ENCODE results near the gene WNT16.
"Not testable (repeated sequence)": the region's sequence is repeated elsewhere in the genome, so short reads cannot be mapped to it uniquely, and the experiment has no call there.

Gene WNT16

DNA sequence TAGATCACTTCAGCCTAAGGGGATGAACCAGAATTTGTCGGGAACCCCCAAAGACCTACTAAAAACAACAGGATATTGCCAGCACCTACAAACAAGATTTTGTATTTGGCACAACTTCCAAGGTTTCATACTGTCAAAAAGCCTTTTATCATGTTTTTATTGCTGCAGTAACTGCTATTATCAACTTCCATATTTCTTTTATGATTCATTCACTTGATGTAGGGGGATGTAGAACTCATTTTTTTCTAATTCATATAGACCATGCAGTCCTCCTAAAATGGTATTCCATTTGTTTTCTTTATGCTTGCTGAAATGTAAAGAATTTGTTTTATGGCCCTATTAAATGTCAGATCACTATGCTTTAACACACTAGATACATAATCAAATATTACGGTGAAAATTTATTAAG, 30.0 kb upstream of the WNT16 start:
- no peak for DNase-seq (ENCODE audit: low read depth in 1 of 2, low spot score in 1 of 2)
- no peak for TF ChIP-seq JUND (IDR thresholded peaks at IDR 0.05; ENCODE audit: low read depth)

DNA sequence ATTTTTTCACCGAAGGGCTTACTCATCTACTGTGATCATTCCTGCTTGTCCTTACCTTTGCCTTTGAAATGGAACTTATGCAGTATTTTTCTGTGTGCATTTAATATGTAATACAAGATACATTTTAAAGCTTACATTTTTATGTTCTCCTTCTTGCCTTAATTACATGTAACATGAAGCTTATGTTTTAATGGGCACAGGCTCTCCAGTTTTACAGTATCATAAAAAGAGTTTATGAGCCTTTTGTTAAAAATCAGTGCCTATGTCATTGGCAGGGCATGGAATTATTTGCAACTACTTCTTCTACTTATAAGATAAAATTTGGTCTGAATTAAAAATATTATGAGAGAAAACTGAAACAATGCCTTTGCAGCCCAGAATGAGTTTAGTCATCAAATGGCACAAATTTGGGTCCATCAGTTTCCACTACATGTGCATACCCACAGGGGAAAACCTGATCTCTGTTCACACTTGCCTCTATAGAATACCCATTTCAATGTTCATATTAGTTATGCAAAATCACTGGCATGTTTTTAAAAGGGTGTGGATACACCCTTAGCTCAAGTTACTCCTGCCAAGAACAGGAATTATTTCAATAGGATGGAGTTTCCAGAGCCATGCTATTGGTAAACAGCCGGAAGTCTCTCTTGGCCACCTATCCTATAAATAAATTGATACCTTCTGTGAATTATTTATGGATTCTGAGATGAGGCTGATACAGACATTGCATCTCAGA, 27.9 kb upstream of the WNT16 start:
- TF ChIP-seq JUND (IDR thresholded peaks at IDR 0.05; ENCODE audit: low read depth), result no peak
- in situ Hi-C loops (cut with HindIII; ENCODE audit: low pct_unique_long_range_greater_than_20kb, low sequenced_read_pairs), result no loop called here
- no peak for DNase-seq (ENCODE audit: low read depth in 1 of 2, low spot score in 1 of 2)

More for the DNA sequence above, 30.0 kb upstream of the WNT16 start:
- in situ Hi-C loops (cut with HindIII; ENCODE audit: low pct_unique_long_range_greater_than_20kb, low sequenced_read_pairs), result no loop called here

DNA sequence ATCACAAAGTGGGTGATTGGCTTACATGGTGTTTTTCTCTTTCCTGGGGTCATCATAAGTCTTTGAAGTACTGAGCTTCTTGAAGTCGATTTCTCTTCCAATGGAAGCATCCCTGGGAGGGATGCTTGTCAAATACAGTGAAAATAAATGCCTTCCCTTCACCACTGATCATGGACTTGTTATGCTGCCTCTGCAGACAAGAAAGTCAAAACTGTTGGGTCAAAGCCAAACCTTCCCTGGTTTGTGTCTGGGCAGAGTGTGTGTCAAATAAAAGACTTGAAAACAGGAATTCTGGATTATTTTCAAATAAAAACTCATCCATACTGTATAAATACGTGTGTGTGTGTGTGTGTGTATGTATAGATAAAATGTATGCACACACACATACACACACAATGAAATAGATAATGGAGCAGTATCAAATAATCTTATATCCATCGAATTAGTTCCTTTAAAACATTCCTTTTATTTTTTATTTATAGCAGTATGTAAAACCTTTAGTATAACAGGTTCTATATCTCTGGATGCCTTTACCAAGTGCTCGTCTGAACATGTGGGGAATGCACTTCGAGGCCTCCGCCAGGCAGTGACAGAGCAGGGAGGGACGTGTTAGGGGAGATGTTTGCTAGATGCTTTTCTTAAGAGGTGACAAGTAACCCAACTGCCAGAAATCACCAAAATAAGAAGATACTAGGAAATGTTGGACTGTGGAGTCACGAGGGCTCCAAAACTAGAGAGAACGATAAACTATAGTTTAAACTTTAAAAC, 27.2 kb upstream of the WNT16 start:
- TF ChIP-seq JUND (IDR thresholded peaks at IDR 0.05; ENCODE audit: low read depth), result no peak
- no peak for DNase-seq (ENCODE audit: low read depth in 1 of 2, low spot score in 1 of 2)
- in situ Hi-C loops (cut with HindIII; ENCODE audit: low pct_unique_long_range_greater_than_20kb, low sequenced_read_pairs), result no loop called here

DNA sequence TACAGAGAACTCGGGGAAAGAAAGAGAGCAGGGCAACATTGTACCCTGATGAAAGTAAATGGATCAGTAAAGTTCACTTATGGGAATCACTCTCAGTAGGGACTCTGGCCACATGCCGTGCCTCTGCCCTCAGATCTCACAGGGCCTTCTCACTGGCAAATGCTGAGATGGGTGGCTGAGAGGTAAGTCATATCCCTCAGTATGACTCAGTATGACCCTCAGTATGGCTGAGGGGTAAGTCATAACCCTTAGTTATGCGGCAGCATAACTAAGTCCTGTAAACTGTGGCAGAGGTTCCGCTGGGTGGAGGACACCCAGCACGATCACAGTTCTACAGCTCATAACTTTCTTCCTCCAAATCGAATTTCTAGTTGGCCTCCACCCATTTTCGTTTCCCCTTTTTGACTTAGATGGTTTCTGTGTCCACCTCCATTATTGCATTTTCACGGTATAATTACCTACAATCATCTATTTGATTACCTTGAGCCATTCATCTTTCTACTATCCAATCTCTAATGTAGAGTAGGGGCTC, 26.5 kb upstream of the WNT16 start:
- DNase-seq (ENCODE audit: low read depth in 1 of 2, low spot score in 1 of 2), result no peak
- in situ Hi-C loops (cut with HindIII; ENCODE audit: low pct_unique_long_range_greater_than_20kb, low sequenced_read_pairs), result no loop called here
- TF ChIP-seq JUND (IDR thresholded peaks at IDR 0.05; ENCODE audit: low read depth), result no peak

- in situ Hi-C loops (cut with HindIII; ENCODE audit: low pct_unique_long_range_greater_than_20kb, low sequenced_read_pairs), result no loop called here
- DNase-seq (ENCODE audit: low read depth in 1 of 2, low spot score in 1 of 2), result no peak
- TF ChIP-seq JUND (IDR thresholded peaks at IDR 0.05; ENCODE audit: low read depth), result no peak
Measured at GRCh38 chr7:121303422-121304101, 25.2 kb upstream of the WNT16 start.

GRCh38 chr7:121304102-121304658, 24.6 kb upstream of the WNT16 start:
- in situ Hi-C loops (cut with HindIII; ENCODE audit: low pct_unique_long_range_greater_than_20kb, low sequenced_read_pairs), result no loop called here
- no peak for TF ChIP-seq JUND (IDR thresholded peaks at IDR 0.05; ENCODE audit: low read depth)
- no peak for DNase-seq (ENCODE audit: low read depth in 1 of 2, low spot score in 1 of 2)

DNA sequence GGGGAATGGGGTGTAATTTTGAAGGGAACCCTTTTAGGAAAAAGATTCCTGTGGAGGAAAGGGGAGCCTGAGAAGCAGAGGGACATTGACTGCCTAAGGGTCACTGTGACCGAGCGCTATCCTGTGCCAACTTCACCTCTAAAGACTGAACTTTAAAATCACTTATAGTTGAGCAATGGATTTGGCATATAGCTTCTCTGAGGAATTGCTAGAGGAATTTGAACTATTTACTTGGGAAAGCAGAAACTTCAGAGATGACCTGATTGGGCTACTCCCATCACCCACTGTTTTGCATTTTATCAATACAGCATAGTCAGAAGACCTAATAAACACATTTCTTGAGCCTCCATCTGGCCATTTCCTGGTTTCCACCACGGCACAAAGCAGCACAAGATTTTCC, 23.7 kb upstream of the WNT16 start:
- no peak for TF ChIP-seq JUND (IDR thresholded peaks at IDR 0.05; ENCODE audit: low read depth)
- DNase-seq (ENCODE audit: low read depth in 1 of 2, low spot score in 1 of 2), result no peak
- in situ Hi-C loops (cut with HindIII; ENCODE audit: low pct_unique_long_range_greater_than_20kb, low sequenced_read_pairs), result no loop called here

DNA sequence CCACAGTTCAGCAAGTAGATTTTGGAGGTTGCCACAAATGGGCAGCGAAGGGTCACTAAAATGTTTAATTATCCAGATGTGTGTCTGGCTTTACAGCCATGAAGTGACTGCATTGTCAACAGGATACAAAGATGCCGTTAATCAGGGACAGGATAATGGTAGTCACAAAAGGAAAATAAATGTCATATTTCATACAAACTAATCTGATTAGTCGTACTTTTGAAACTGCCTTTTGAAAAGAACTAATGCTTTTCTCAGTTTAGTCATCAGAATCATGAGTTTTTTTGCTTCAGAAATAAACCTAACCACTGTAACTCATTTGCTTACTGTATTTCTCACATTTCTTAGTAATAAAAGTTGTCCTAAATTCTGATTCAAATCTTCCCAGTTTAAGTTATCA, 22.2 kb upstream of the WNT16 start:
- in situ Hi-C loops (cut with HindIII; ENCODE audit: low pct_unique_long_range_greater_than_20kb, low sequenced_read_pairs), result no loop called here
- no peak for TF ChIP-seq JUND (IDR thresholded peaks at IDR 0.05; ENCODE audit: low read depth)

GRCh38 chr7:121307021-121307574, 21.7 kb upstream of the WNT16 start:
- no peak for TF ChIP-seq JUND (IDR thresholded peaks at IDR 0.05; ENCODE audit: low read depth)
- peak in 1 of 2 experiments; percentile 26 for DNase-seq (ENCODE audit: low read depth in 1 of 2, low spot score in 1 of 2)
- in situ Hi-C loops (cut with HindIII; ENCODE audit: low pct_unique_long_range_greater_than_20kb, low sequenced_read_pairs), result no loop called here

More for the DNA sequence above, 22.2 kb upstream of the WNT16 start:
- no peak for DNase-seq (ENCODE audit: low read depth in 1 of 2, low spot score in 1 of 2)

GRCh38 chr7:121313220-121313792, 15.5 kb upstream of the WNT16 start:
- no peak for TF ChIP-seq JUND (IDR thresholded peaks at IDR 0.05; ENCODE audit: low read depth)
- in situ Hi-C loops (cut with HindIII; ENCODE audit: low pct_unique_long_range_greater_than_20kb, low sequenced_read_pairs), result no loop called here
- no peak for DNase-seq (ENCODE audit: low read depth in 1 of 2, low spot score in 1 of 2)

DNA sequence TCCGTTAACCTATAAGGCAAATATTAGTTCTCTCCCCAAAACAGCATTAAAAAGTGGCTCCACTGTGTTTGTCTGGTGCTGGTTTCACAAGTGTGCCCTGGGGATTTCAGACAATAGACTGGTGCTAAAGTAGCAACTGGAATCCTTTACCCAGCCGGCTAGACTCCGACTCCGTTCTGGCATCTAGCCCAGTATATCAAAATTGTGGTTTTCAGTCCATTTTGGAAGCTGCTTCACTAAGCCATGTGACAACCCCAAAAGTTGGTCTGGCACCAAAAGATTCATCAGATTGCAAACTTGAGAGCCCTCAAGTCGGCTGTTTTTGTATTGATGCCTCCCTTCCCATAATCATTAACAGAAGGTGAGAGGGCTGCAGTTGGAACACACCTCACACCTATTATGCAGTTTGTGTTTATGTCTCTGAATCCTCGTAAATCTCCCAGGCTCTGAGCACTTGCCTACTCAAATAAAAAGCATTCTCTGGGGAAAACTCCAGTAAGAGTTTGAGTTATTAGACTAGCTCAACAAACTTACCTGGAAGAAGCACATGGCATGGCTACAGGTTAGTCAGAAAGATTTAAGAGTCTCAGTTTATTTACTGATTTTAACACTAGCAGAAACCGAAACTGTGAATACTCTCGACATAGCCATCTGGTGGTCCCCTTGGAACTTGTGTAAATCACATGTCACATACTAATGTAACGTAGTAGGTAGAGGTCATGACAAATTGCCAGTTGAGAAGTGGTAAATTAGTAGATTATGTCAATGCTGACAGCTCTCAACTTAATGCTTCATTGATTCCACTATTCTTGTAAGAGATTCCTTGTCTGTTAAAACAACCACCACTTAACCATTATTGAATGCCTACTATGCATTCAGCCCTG, 14.8 kb upstream of the WNT16 start:
- no peak for DNase-seq (ENCODE audit: low read depth in 1 of 2, low spot score in 1 of 2)
- no peak for TF ChIP-seq JUND (IDR thresholded peaks at IDR 0.05; ENCODE audit: low read depth)
- in situ Hi-C loops (cut with HindIII; ENCODE audit: low pct_unique_long_range_greater_than_20kb, low sequenced_read_pairs), result no loop called here

GRCh38 chr7:121315170-121315569, 13.6 kb upstream of the WNT16 start:
- DNase-seq (ENCODE audit: low read depth in 1 of 2, low spot score in 1 of 2); in situ Hi-C loops (cut with HindIII; ENCODE audit: low pct_unique_long_range_greater_than_20kb, low sequenced_read_pairs): not testable (repeated sequence)
